ENCODE results near the gene DCBLD1. TPM values are rescaled to one million over a fixed set of nuclear protein-coding genes. Genes with fewer than 3 reads are reported as not detected.

DCBLD1 gene
- total RNA-seq, 1 experiment from 2014 or later = 11.2 TPM

DNA sequence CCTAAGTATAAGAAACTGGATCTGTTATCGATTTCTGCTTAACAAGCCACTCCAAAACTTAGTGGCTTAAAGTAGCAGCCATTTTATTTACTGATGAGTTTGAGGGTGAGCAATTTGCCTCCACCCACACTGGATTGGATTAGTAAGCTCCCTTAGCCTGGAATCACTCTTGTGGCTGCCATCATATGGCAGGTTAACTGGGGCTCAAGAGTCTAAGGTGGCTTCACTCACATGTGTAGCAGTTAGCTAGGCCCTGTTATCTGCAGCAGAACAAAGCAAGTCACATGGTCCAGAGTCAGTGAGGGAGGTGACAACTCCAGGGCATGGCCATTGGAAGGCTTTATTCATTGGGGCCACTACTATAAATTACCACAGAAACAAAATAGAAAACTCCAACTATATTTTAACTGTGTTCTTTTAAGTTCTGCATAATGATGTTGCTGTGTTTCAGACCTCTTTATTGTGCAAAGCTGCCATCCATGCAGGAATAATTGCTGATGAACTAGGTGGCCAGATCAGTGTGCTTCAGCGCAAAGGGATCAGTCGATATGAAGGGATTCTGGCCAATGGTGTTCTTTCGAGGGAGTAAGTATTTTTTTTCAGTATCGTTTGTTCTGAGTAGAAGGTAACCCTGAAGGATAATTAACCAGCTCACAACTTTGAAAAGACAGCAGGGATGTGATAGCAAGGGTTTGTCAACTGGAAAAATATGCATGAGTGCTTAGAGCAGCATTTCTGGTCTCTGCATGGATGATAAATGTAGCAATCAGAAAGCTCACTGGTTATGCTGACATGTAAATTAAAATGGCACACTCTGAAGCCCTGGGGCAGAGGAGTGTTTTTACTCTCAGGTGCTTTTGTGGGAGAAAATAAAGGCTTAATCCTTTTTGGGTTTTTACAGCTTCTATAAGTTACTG lies 49.6 kb downstream of the DCBLD1 start:
- Mint-ChIP-seq H3K4me3 (no peak overlapping the region), H3K27me3 (ENCODE audit: low read depth) (no peaks in the 10 kb centered on the region), H3K4me1 (peaks cover 5% of the 10 kb centered on the region; the same call in 1 of the 2 replicates), H3K36me3 (no peaks in the 10 kb centered on the region), H3K9me3 (no peaks in the 10 kb centered on the region), H3K27ac (no peak overlapping the region)
- POLR2A ChIA-PET = interaction anchor here (0.6 kb wide), 1 partner anchor 54 kb away, joined by 4 read pairs; no protein-coding TSS in a partner anchor
- DNase-seq (ENCODE audit: low spot score) = no peak
- ATAC-seq = no peak
- TF ChIP-seq SMAD4 (CRISPR knock-in tag; IDR thresholded peaks at IDR 0.05) (no peak), ARID4B (CRISPR knock-in tag; IDR thresholded peaks at IDR 0.05; ENCODE audit: borderline replicate concordance) (no peak), ATF1 (CRISPR knock-in tag; IDR thresholded peaks at IDR 0.05) (no peak), IRF2 (CRISPR knock-in tag; IDR thresholded peaks at IDR 0.05; ENCODE audit: borderline replicate concordance, low read depth) (no peak), PRDM15 (CRISPR knock-in tag; IDR thresholded peaks at IDR 0.05) (no peak), JUN (CRISPR knock-in tag; IDR thresholded peaks at IDR 0.05) (no peak)
- CTCF ChIA-PET = interaction anchor here (1.5 kb wide), 1 partner anchor 13 kb away, joined by 3 read pairs; no protein-coding TSS in a partner anchor

DNA sequence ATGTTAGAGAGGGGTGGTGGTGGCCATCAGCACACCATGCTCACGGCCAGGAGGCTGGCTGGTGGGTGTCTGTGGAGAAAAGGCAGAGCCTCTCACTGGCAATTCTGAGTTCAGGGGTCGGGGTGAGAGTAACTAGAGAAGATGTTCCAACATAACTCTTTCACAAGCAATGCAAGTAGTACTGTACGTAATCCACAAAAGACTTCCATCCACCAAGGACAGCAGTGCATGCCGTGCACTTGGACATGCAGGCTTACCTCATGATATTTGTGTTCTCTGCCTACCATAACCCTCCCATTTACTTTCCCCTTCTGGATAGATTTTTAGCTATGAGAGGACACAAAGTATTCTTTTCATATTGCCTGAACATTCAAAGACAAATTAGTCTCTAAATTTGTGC lies 51.3 kb downstream of the DCBLD1 start:
- TF ChIP-seq ZNF232 (CRISPR knock-in tag; IDR thresholded peaks at IDR 0.05) (no peak), PRDM15 (CRISPR knock-in tag; IDR thresholded peaks at IDR 0.05) (no peak), MXD4 (CRISPR knock-in tag; IDR thresholded peaks at IDR 0.05; ENCODE audit: borderline replicate concordance) (no peak), TEAD1 (CRISPR knock-in tag; IDR thresholded peaks at IDR 0.05) (no peak), NFYB (CRISPR knock-in tag; conservative IDR thresholded peaks at IDR 0.05; ENCODE audit: low read depth) (no peak), TEAD4 (CRISPR knock-in tag; IDR thresholded peaks at IDR 0.05) (no peak), FOXJ3 (CRISPR knock-in tag; IDR thresholded peaks at IDR 0.05; ENCODE audit: borderline replicate concordance) (no peak)
- no peak overlapping the region for H3K27ac Mint-ChIP-seq
- H3K36me3 Mint-ChIP-seq = peaks cover under 1% of the 10 kb centered on the region
- no peaks in the 10 kb centered on the region for H3K27me3 Mint-ChIP-seq (ENCODE audit: low read depth)
- ATAC-seq = no peak
- H3K9me3 Mint-ChIP-seq = no peaks in the 10 kb centered on the region
- no peak for DNase-seq (ENCODE audit: low spot score)
- peaks cover 5% of the 10 kb centered on the region; the same call in 1 of the 2 replicates for H3K4me1 Mint-ChIP-seq
- POLR2A ChIA-PET = no interaction called here
- CTCF ChIA-PET = no interaction called here
- no peak overlapping the region for H3K4me3 Mint-ChIP-seq
